ENCODE data around the gene HMGCL. TPM values are rescaled to one million over a fixed set of nuclear protein-coding genes. Genes with fewer than 3 reads are reported as not detected.
"Not testable (repeated sequence)": the region's sequence is repeated elsewhere in the genome, so short reads cannot be mapped to it uniquely, and the experiment has no call there.

HMGCL gene
- polyA plus RNA-seq, result 28.3 TPM

DNA sequence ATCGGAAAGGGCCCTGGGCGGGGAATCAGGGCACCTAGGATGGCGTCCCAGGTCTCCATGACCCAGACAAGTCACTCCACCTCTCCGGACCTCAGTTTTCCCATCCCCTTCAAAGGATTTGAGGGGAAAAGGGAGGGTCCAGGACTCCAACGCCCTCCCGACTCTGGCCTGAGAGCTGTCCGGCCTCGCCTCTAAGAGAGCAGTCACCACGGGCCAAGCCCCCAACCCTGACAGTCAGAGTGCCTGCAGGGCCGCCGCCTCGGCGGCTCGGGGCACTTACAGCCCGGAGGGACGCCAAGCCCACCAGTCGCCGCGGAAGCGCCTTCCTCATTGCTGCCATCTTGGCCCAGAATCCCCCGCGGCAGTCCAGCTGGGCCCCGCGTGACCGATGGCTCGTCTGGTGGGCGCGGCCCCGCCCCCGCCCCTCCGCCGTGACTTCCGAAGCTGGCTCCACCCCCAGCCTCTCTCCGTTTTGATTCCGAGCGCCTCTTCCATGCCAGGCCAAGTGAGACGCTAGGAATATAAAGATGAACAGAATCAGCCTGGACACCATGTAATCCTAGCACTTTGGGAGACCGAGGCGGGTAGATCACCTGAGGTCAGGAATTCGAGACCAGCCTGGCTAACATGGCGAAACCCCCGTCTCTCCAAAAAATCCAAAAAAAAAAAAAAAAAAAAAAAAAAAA lies at the start of gene HMGCL:
HMGCL (minus strand) TSS at position 354 of the 686 bp plus-strand sequence; CDS start at position 340, 14 bp downstream.
- Mint-ChIP-seq H3K4me1 (peaks cover 11 to 20% (median 19%) of the 10 kb centered on the region in 3 donors), H3K4me3 (peak within 1 kb of the TSS; percentile 95 to 100 (median 98)), H3K36me3 (peaks cover 2% of the 10 kb centered on the region), H3K27ac (peak within 1 kb of the TSS; percentile 70 to 98 (median 98)), H3K9me3 (no peaks in the 10 kb centered on the region), H3K27me3 (no peaks in the 10 kb centered on the region)

- Mint-ChIP-seq H3K27me3 (no peaks in the 10 kb centered on the region), H3K4me3 (no peak overlapping the region), H3K36me3 (peaks cover 9% of the 10 kb centered on the region)
These were observed 47.2 kb upstream of the HMGCL start for GRCh38 chr1:23872421-23872820.

DNA sequence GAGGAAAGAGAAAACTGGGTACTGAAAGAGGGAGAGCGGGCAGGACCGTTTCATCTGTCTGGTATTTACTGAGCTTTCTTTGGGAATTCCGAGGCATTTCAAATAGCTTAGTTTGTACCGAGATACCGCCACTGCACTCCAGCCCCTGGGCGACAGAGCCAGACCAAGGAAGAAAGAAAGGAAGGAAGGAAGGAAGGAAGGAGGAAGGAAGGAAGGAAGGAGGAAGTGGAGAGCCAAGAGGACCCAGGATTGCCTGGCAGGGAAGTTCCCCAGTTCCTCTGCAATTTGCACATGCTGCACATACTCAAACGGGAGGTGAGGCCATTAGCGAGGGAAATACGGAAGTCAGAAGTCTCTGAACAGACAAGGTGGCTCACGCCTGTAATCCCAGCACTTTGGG lies 43.8 kb upstream of the HMGCL start:
- peaks cover 7% of the 10 kb centered on the region for H3K36me3 Mint-ChIP-seq
- peak overlapping the region; percentile 85 to 92 (median 90) for H3K4me3 Mint-ChIP-seq
- peaks cover 25 to 29% (median 26%) of the 10 kb centered on the region in 3 donors for H3K4me1 Mint-ChIP-seq
- no peaks in the 10 kb centered on the region for H3K27me3 Mint-ChIP-seq
- H3K27ac Mint-ChIP-seq, result peak overlapping the region in 2 of 3 donors; percentile 79 to 87
- H3K9me3 Mint-ChIP-seq, result no peaks in the 10 kb centered on the region

More at GRCh38 chr1:23872421-23872820, 47.2 kb upstream of the HMGCL start:
- Mint-ChIP-seq H3K9me3 (no peaks in the 10 kb centered on the region), H3K27ac (peak overlapping the region in 2 of 3 donors; percentile 71 to 73), H3K4me1 (peaks cover 16 to 25% (median 16%) of the 10 kb centered on the region in 3 donors)

DNA sequence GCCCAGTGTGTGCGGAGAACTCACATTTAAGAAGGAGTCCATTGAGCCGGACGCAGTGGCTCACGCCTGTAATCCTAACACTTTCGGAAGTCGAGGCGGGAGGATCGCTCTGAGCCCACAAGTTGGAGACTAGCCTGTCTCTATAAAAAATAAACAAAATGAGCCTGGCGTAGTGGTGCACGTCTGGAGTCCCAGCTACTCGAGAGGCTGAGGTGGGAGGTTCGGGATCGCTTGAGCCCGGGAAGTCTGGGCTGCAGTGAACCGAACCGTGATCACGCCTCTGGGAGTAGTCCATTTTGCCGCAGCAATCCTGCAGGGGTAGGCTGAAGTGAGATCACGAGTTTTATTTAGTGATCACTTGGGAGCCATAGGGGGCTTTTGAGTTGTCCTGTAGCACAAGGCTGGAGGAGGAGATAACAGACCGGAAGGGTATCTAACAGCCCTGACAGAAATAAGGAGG lies 43.4 kb upstream of the HMGCL start:
- H3K36me3 Mint-ChIP-seq, result peaks cover 7% of the 10 kb centered on the region

GRCh38 chr1:23867895-23868556 lies 42.8 kb upstream of the HMGCL start, which contains the start of gene FUCA1:
Gene FUCA1, minus strand, starts transcription at chr1:23868290. Its CDS starts 4 bp downstream, at chr1:23868286.
- Mint-ChIP-seq H3K9me3 (no peaks in the 10 kb centered on the region), H3K27ac (peak within 1 kb of the TSS; percentile 79 to 94 (median 87)), H3K27me3 (no peaks in the 10 kb centered on the region), H3K36me3 (peaks cover 7% of the 10 kb centered on the region), H3K4me1 (peaks cover 24 to 29% (median 25%) of the 10 kb centered on the region in 3 donors), H3K4me3 (peak within 1 kb of the TSS; percentile 85 to 92 (median 90))

More for the DNA sequence above, 43.4 kb upstream of the HMGCL start:
- Mint-ChIP-seq H3K9me3 (no peaks in the 10 kb centered on the region), H3K4me3 (peak overlapping the region; percentile 85 to 92 (median 90)), H3K4me1 (peaks cover 25 to 29% (median 26%) of the 10 kb centered on the region in 3 donors), H3K27ac (peak overlapping the region; percentile 79 to 94 (median 87)), H3K27me3 (no peaks in the 10 kb centered on the region)

- H3K4me1 Mint-ChIP-seq, result peaks cover 24 to 29% (median 25%) of the 10 kb centered on the region in 3 donors
- H3K4me3 Mint-ChIP-seq, result peak overlapping the region; percentile 85 to 92 (median 90)
- H3K9me3 Mint-ChIP-seq, result no peaks in the 10 kb centered on the region
- H3K27me3 Mint-ChIP-seq, result no peaks in the 10 kb centered on the region
- H3K27ac Mint-ChIP-seq, result peak overlapping the region; percentile 53 to 71 (median 61)
- H3K36me3 Mint-ChIP-seq, result peaks cover 7% of the 10 kb centered on the region
These were observed 42.3 kb upstream of the HMGCL start for GRCh38 chr1:23867542-23867894.

- peaks cover 23 to 24% (median 24%) of the 10 kb centered on the region in 3 donors for H3K4me1 Mint-ChIP-seq
- no peaks in the 10 kb centered on the region for H3K27me3 Mint-ChIP-seq
- H3K36me3 Mint-ChIP-seq, result peaks cover 7% of the 10 kb centered on the region
- H3K27ac Mint-ChIP-seq, result no peak overlapping the region
- peak overlapping the region in 1 of 4 donors; percentile 88 for H3K4me3 Mint-ChIP-seq
- no peaks in the 10 kb centered on the region for H3K9me3 Mint-ChIP-seq
These were observed 40.3 kb upstream of the HMGCL start for GRCh38 chr1:23865543-23865930.

- Mint-ChIP-seq H3K4me1 (peaks cover 20 to 24% (median 23%) of the 10 kb centered on the region in 3 donors), H3K27ac (no peak overlapping the region), H3K27me3 (no peaks in the 10 kb centered on the region), H3K36me3 (peaks cover 7% of the 10 kb centered on the region), H3K9me3 (no peaks in the 10 kb centered on the region), H3K4me3 (peak overlapping the region in 1 of 4 donors; percentile 88)
These were observed 39.7 kb upstream of the HMGCL start for GRCh38 chr1:23864801-23865542.

DNA sequence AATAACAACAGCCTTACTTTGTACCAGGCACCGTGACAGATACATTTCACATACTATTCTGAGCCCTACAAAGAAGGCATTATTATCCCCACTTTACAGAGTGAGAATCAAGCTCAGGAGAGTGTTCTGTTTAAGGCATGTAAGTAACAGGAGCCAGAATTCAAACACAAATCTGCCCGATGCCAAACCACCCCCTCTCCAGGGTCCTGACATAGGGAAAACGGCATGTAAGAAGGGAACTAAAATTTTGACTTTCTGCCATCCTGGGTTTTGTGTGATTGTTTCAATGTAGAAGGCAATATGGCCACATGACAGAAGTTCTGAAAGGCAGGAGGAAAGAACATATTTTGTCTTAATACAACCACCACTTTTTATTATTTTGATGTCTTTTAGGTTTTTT lies 37.4 kb upstream of the HMGCL start:
- H3K27ac Mint-ChIP-seq, result no peak overlapping the region
- peaks cover 10 to 14% (median 10%) of the 10 kb centered on the region in 3 donors for H3K4me1 Mint-ChIP-seq
- H3K4me3 Mint-ChIP-seq, result no peak overlapping the region
- H3K27me3 Mint-ChIP-seq, result no peaks in the 10 kb centered on the region
- no peaks in the 10 kb centered on the region for H3K9me3 Mint-ChIP-seq
- peaks cover 7% of the 10 kb centered on the region for H3K36me3 Mint-ChIP-seq

GRCh38 chr1:23854568-23854967 lies 29.3 kb upstream of the HMGCL start:
- H3K36me3 Mint-ChIP-seq, result peaks cover 5% of the 10 kb centered on the region
- peaks cover 2 to 9% (median 6%) of the 10 kb centered on the region in 3 donors for H3K4me1 Mint-ChIP-seq
- H3K27me3 Mint-ChIP-seq, result no peaks in the 10 kb centered on the region
- H3K27ac Mint-ChIP-seq, result peak overlapping the region in 1 of 3 donors; percentile 28
- H3K9me3 Mint-ChIP-seq, result no peaks in the 10 kb centered on the region
- no peak overlapping the region for H3K4me3 Mint-ChIP-seq

DNA sequence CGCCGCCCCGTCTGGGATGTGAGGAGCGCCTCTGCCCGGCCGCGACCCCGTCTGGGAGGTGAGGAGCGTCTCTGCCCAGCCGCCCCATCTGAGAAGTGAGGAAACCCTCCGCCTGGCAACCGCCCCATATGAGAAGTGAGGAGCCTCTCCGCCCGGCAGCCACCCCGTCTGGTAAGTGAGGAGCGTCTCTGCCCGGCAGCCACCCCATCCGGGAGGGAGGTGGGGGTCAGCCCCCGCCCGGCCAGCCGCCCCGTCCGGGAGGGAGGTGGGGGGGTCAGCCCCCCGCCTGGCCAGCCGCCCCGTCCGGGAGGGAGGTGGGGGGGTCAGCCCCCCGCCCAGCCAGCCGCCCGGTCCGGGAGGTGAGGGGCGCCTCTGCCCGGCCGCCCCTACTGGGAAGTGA lies 27.9 kb upstream of the HMGCL start:
- H3K4me1 Mint-ChIP-seq, H3K27me3 Mint-ChIP-seq, H3K4me3 Mint-ChIP-seq, H3K9me3 Mint-ChIP-seq, H3K27ac Mint-ChIP-seq: not testable (repeated sequence)
- H3K36me3 Mint-ChIP-seq, result peaks cover 11% of the 10 kb centered on the region

DNA sequence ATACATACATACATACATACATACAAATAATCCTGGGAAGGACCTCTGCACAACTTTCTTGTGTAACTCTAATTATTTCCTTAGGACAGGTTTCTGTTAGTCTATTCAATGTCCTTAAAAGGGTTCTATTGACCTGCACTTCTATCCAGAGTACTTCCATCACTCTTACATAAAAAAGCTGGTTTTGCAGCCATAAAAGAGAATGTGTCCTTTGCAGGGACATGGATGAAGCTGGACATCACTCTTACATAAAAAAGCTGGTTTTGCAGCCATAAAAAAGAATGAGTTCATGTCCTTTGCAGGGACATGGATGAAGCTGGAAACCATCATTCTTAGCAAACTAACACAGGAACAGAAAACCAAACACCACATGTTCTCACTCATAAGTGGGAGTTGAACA lies 26.2 kb upstream of the HMGCL start:
- H3K9me3 Mint-ChIP-seq, H3K4me3 Mint-ChIP-seq, H3K4me1 Mint-ChIP-seq, H3K27me3 Mint-ChIP-seq, H3K27ac Mint-ChIP-seq: not testable (repeated sequence)
- peaks cover 19% of the 10 kb centered on the region for H3K36me3 Mint-ChIP-seq

DNA sequence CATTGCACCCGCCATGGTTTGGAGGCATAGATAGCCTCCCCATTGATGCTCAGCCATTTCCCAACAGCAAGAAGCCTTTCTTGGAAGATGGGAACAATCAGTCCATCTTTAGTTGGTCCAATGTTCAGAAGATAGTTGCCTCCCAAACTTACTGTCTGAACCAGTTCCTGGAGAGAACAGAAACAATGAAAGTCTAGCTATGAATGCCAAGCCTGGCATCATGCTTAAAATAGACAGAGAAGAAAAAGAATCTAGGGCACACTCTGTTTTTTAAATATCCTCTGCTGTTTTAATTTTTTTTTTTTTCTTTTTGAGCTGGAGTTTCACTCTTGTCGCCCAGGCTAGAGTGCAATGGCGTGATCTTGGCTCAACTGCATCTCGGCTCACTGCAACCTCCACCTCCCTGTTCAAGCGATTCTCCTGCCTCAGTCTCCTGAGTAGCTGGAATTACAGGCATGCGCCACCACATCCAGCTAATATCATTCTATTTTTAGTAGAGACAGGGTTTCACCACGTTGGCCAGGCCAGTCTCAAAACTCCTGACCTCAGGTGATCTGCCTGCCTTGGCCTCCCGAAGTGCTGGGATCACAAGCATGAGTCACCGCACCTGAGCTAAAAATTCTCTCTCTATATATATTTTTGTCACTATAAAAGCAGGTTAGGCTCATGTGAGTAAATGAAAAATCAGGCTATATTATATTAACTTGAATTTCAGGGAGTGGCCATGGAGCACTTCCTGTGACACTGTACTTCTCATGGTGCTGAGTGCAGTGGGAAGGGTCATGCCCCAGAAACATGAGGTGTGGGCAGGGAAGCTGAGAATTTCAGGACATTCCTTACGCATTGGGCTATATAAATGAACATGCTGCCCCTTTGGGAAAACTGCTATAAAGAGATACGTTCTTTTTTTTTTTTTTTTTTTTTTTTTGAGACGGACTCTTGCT lies 23.7 kb upstream of the HMGCL start:
- Mint-ChIP-seq H3K4me1 (no peaks in the 10 kb centered on the region), H3K36me3 (peaks cover 19% of the 10 kb centered on the region), H3K27ac (peak overlapping the region in 2 of 3 donors; percentile 26 to 67), H3K27me3 (no peaks in the 10 kb centered on the region), H3K9me3 (peaks cover 0 to 7% (median 0%) of the 10 kb centered on the region in 3 donors), H3K4me3 (no peak overlapping the region)

- not testable (repeated sequence) for H3K4me3 Mint-ChIP-seq
These were observed 22.4 kb upstream of the HMGCL start for GRCh38 chr1:23847482-23848095.

More at GRCh38 chr1:23847482-23848095, 22.4 kb upstream of the HMGCL start:
- peaks cover 20% of the 10 kb centered on the region for H3K36me3 Mint-ChIP-seq
- not testable (repeated sequence) for H3K9me3 Mint-ChIP-seq, H3K27ac Mint-ChIP-seq, H3K27me3 Mint-ChIP-seq, H3K4me1 Mint-ChIP-seq

Measured in IgD-negative memory B cell (primary cell).